Esophagus squamous epithelium (tissue), 4 donors: ENCODE data around the gene TMC1.

Experiments used
- POLR2A ChIP-seq, 4 donors: fragments of 450-650 bp; IDR thresholded peaks; one replicate each; pipeline ENCODE4 v1.6.1; 2017; ENCODE audit warnings: antibody characterized with exemption in 4 of 4, mild to moderate bottlenecking in 4 of 4, moderate library complexity in 3 of 4
- TF ChIP-seq, protein P1 (sequence below), 6 experiments: fragments of 450-650 bp in 4 of 6; fragments of 200-600 bp in 2 of 6; sonication (generic) in 2 of 6; IDR thresholded peaks; one replicate each; pipeline ENCODE4 v1.5.1; 2016 to 2019; ENCODE audit warnings: antibody characterized with exemption in 6 of 6, mild to moderate bottlenecking in 4 of 6, moderate library complexity in 4 of 6

DNA sequence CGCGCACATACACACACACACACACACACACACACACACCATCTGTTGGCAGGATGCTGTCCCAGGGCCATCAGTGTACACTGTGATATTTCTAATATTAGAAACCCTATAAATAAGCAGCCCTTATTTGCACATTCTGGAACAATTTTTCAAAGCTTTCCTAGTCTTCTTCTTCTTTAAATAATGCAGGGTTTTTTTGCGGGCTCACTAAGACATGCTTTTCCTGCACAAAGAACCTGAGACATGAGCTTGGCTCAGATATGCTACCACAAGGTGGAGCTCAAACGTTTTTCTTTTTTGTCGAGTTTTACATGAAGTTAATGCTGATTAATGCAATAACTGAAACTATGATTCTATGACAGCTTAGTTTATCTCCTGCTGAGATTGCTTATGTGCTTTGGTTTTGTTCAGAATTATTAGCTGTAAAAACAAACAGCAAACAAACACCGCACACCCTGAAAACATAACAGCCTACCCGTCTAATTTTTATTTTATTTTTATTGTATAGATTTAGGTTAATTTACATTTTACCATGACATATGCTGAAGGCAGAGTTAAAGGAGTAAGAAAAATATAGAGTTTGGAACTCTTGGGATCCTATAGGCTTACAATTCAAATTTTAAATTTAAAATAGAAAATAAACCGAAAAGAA, 335.7 kb downstream of the TMC1 start:
- TF ChIP-seq, protein P1, sequence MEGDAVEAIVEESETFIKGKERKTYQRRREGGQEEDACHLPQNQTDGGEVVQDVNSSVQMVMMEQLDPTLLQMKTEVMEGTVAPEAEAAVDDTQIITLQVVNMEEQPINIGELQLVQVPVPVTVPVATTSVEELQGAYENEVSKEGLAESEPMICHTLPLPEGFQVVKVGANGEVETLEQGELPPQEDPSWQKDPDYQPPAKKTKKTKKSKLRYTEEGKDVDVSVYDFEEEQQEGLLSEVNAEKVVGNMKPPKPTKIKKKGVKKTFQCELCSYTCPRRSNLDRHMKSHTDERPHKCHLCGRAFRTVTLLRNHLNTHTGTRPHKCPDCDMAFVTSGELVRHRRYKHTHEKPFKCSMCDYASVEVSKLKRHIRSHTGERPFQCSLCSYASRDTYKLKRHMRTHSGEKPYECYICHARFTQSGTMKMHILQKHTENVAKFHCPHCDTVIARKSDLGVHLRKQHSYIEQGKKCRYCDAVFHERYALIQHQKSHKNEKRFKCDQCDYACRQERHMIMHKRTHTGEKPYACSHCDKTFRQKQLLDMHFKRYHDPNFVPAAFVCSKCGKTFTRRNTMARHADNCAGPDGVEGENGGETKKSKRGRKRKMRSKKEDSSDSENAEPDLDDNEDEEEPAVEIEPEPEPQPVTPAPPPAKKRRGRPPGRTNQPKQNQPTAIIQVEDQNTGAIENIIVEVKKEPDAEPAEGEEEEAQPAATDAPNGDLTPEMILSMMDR (IDR thresholded peaks at IDR 0.05): peak in 5 of 6 experiments; percentile 47 to 67 (median 48)
- TF ChIP-seq POLR2A (IDR thresholded peaks at IDR 0.05): no peak
